Kidney capillary endothelial cell (primary cell): ENCODE measurements around the gene TADA3.

ENCODE experiments used
- DNase-seq: peaks from one replicate; pipeline ENCODE4 v3.0.0-alpha.2; 2018; ENCODE audit warnings: low spot score

The TADA3 gene

DNA sequence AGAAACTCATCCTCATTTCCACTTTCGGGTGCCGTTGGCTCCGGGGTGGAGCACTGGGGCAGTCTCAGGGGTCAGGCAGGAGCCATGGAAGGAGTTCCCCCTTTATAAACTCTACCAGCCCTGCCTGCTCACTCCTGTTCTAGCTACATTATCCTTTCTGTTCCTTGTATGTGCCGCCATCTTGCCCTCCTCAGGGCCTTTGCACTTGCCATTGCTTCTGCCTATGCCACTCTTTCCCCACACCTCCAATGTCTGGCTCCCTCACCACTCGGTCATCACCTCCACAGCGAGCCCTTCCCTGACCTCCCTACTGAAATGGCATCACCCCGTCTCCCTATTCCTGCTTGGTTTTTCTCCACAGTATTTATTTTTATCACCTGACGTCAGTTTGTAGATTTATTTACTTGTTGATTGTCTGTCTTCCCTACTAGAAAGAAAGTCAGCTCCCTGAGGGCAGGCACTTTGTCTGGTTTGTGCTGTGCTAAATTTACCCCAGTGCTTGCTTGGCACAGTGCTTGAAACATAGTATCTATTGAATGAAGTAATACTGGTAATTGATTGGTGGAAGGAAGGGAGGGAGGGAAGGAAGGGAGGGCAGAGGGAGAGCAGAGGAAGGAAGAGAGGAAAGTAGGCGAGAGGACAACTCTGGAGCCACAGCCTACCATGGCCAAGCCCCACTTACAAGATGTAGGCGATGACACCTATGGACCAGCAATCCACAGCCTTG is 31.3 kb downstream of the TADA3 start:
- no peak for DNase-seq

DNA sequence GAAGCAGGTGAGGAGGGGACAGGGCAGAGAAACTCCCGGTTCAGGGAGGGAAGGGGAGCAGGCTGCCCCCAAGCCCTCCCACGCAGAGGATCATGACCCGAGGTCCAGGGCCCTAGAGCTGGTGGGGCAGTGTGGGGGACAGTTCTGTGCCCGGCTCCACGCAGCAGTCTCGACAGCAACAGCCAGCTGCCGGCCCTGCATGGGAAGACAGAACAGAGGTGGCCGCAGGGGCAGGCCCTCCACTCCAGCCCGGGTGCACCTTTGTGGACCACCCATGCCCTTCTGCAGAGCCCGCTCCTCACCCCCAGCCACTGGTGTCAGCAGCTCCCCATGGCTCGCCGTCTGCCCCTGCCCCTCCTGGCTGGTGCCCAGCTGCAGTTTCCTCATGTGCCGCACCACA is 34.8 kb downstream of the TADA3 start:
- DNase-seq, result no peak

DNA sequence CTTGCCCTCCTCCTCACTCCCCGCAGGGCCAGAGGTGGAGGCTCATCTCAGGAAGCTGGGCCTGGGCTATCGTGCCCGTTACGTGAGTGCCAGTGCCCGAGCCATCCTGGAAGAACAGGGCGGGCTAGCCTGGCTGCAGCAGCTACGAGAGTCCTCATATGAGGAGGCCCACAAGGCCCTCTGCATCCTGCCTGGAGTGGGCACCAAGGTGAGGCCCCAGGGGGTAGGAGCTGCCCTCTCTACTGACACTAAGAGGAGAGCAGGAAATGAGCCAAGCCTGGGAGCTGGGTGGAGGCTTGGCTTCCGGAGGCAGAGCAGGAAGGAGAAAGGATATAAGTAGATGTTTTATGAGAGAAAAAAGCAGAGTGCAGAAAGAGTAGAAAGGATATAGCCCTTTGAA is 37.6 kb downstream of the TADA3 start:
- no peak for DNase-seq

DNA sequence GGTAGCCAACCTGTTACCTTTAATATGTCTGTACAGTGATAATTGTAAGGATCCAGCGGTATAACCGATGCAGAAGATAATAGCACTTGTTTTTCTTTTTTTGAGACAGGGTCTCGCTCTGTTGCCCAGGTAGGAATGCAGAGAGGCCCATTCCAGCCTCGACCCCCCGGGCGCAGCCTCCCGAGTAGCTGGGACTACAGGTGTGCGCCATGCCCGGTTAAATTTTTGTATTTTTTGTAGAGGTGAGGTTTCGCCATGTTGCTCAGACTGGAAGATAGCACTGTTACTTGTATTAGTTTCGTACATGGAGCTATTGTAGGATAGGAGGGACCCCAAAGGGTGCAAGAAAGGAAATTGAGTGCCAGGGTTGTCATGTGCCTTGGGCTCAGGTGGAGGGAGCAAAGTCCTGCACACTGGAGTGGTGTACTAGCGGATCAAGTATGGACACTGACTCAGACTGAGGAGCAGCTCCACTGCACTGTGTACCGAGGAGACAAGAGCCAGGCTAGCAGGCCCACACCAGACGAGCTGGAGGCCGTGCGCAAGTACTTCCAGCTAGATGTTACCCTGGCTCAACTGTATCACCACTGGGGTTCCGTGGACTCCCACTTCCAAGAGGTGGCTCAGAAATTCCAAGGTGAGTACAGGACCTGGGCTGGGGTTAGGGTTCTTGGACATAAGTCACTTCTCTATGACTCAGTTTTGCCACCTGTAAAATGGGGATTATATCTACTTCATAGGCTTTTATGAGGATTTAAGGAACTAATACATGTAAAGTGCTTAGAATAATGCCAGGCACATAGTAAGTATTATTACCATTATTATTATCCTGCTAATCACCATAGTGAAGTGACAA is 41.5 kb downstream of the TADA3 start:
- DNase-seq, result no peak

DNA sequence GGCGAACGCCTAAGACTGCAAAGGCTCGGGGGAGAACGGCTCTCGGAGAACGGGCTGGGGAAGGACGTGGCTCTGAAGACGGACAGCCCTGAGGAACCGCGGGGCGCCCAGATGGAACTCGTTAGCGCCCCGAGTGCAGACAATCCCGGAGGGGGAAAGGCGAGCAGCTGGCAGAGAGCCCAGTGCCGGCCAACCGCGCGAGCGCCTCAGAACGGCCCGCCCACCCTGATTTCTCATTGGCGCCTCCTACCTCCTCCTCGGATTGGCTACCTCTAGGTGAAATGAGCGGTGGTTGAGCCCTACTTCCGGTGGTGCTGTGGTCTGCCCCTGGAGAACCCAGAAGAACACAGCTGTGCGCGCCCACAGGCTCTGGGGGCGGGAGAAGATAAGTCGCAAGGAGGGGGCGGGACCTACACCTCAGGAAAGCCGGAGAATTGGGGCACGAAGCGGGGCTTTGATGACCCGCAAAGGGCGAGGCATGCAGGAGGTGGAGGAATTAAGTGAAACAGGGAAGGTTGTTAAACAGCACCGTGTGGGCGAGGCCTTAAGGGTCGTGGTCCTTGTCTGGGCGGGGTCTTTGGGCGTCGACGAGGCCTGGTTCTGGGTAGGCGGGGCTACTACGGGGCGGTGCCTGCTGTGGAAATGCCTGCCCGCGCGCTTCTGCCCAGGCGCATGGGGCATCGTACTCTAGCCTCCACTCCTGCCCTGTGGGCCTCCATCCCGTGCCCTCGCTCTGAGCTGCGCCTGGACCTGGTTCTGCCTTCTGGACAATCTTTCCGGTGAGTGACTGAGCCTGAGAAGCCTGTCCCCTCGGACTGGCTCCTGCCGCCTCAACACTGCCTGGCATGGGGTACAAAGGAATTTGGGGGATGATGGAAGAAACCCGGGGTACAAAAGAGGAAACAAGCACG is 42.4 kb downstream of the TADA3 start, which contains the start of gene OGG1:
TSS of gene OGG1 (plus strand) at position 308 of the 911 bp plus-strand sequence. CDS start at position 643, 335 bp downstream.
- DNase-seq, result peak; percentile 98

DNA sequence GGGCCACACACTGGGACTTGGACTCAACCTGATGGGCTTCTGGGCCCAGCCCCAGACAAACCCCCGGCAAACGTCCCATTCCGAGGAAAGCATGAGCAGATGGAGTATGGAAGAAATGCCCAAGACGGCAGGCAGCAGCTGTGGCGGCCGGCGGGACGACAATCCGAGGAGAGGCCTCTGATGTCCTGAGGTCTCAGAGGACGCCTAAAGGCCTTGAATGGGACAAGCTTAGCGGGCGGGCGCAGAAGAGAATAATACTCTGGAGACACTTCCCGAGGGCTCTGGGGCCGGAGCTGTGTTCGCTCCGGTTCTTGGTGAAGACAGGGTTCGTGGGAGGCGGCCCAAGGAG is 43.0 kb downstream of the TADA3 start:
- DNase-seq, result no peak

DNA sequence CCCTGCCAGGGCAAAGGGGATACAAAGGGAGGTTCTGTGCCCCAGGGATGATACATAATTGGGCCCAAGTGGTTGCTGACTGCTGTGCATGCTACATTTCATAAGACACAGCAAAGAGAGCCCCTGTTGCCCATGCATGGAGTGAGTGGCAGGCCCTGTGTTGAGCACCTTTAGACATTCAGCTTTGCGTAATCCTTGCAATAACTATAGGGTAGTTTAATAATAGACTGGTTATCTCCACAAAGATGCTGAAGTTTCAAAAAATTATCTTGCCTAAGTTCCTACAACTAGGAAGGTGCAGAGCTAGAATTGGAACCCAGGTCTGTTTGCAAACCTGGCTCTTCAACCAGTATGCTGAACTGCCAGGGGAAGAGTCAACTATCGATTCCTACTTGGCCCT is 44.2 kb downstream of the TADA3 start:
- no peak for DNase-seq

DNA sequence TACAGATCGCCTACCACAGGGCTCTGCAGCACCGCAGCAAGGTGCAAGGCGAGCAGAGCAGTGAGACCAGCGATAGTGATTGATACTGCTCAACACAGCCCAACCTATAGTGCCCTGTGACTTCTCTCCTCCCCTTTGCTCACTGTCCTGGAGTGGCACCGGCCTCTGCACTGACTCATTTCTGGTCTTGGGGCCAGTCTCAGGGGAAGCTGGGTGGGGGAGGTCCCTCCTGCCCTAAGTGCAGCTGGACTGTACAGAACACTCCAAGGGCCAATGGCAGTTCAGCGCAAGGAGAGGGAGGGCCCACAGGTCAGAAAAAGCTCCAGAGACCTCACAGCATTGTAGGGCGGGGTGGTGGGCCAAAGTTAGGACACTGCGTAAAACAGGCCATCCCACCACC is 45.0 kb downstream of the TADA3 start:
- DNase-seq, result peak; percentile 77

DNA sequence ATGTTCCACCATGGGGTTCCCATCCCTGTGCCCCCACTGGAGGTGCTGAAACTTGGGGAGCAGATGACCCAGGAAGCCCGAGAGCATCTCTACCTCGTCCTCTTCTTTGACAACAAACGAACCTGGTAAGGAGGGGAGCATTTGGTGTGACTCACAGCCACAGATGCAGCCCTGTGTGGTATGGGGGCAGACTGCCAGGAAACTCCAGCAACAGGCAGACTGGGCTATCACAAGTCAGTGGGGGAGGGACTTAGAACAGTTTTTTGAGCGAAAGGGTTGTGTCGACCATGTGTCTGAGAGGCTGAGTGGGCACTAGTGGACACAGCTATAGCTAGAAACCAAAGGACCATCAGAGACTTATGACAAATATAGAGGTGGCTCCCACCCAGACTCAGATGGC is 45.9 kb downstream of the TADA3 start:
- DNase-seq, result no peak

DNA sequence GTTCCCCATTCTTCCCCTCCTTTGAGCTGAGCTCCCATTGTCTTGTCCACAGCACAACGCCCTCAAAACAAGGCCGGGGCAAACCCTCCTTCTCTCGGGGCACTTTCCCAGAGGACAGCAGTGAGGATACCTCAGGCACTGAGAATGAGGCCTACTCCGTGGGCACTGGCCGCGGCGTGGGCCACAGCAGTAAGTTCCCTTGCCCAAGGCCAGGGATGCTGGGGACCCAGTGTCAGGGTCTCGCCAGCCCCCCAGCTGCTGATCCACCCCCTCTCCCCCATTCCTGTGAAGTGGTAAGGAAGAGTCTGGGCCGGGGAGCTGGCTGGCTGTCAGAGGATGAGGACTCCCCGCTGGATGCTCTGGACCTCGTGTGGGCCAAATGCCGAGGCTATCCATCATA is 46.8 kb downstream of the TADA3 start:
- DNase-seq, result no peak

DNA sequence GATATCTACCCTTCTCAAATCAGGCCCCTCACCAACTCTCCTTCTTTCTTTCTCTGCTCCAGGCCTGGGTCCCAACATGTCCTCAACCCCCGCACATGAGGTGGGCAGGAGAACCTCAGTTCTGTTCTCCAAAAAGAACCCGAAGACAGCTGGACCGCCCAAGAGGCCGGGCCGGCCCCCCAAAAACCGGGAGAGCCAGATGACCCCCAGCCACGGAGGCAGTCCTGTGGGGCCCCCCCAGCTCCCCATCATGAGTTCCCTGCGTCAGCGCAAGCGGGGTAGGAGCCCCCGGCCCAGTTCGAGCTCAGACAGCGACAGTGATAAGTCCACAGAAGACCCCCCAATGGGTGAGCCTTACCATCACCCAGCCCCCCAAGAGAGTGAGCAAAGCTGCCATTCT is 48.1 kb downstream of the TADA3 start:
- no peak for DNase-seq

DNA sequence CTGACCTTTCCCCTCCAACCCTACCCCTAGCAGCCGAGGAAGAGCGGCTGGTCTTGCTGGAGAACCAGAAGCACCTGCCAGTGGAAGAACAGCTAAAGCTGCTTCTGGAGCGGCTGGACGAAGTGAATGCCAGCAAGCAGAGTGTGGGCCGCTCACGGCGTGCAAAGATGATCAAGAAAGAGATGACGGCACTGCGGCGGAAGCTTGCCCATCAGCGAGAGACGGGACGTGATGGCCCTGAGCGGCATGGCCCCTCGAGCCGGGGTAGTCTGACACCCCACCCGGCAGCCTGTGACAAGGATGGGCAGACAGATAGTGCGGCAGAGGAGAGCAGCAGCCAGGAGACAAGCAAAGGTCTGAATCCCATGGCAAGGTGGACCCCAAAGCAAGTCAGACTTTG is 48.7 kb downstream of the TADA3 start:
- DNase-seq, result no peak

DNA sequence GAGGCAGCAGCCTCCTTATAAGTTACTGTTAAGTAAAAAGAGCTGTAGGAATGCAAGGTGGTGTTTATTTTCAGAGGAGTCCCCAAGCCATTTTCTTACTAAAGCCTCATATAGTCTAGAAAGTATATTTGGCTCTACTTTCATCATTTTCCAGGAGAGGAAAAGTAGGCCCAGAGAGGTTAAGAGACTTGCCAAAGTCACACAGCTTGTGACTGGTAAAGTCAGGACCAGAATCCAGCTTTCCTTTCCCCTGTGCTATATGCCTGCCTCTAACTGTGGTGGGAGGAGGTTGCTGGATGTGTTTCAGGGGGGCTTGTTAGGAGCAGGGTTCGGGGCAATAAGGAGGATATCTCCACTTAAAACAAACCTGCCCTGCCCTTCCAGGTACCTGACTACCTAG is 49.7 kb downstream of the TADA3 start:
- DNase-seq, result no peak

DNA sequence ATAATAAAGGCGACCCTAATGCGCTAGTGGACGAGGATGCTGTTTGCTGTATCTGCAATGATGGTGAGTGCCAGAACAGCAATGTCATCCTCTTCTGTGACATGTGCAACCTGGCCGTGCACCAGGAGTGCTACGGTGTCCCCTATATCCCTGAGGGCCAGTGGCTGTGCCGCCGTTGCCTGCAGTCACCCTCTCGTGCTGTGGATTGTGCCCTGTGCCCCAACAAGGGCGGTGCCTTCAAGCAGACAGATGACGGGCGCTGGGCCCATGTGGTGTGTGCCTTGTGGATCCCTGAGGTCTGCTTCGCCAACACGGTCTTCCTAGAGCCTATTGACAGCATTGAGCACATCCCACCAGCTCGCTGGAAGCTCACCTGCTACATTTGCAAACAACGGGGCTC is 53.1 kb downstream of the TADA3 start:
- DNase-seq, result no peak

DNA sequence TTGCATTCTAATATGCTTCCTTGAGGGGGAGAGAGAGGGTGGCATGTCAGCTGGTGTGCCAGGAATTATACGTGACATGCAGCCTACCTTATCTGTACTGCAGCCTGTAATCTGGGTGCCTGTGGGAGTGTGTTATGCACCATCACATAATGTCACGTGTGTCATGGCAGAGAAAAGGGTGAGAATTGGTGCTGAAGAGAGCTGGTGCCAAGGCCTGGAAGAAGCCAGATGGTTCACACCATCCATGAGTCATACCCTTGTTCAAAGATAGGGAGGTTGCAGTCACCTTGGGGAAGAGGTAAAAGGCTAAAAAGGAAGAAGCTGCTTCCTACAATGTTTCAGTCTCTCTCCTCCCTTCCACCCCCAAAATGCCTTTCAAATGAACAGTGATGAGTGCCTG is 55.4 kb downstream of the TADA3 start:
- DNase-seq, result no peak

DNA sequence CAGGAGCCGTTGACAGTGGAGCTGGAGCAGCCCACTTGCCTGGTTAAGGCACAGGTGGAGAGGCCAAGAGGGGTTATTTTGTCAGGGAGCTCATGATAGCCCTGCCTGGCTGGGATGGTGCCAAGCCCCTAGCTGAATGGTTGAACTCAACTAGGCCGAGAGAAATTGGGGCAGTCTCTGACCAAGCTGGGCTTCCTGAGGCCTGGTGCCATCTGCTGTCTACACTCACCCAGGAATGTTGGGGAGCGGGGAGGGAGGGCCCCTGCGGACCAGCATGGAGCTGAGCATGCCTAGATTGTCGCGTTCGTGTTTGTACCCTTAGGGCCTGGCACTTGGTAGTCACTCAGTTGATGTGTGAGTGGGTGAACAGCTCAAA is 59.5 kb downstream of the TADA3 start:
- no peak for DNase-seq

DNA sequence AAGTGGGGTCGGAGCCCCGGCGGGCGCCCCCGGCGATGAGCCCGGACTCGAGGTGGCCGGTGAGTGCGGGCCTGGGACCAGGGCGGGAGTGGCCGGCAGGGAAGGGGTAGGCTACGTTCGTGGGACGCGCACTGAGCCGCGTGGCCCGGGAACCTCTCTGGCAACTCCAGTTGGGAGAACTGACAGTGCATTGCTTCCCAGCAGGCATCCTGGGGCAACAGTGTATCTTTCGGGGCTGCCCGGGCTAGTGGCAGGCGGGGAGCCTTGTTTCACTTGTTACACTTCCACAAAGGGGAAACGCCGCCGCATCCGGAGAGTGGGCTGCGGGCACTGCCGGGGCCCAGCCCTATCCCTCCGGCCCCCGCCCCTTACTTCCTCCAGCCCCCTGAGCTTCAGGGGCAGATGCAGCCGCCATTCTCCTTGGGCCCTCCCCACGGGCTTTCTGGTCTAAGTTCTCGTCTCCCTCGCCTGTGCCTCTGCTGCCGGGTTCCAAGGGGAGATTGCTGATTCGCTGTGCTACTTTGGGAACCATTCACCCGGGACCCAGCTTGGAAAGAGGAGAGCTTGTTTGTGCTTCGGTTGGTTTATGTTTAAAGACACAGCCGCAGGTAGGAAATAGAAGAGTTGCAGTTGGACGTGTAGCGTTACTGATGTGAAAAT is 60.1 kb downstream of the TADA3 start:
- DNase-seq, result peak; percentile 21

DNA sequence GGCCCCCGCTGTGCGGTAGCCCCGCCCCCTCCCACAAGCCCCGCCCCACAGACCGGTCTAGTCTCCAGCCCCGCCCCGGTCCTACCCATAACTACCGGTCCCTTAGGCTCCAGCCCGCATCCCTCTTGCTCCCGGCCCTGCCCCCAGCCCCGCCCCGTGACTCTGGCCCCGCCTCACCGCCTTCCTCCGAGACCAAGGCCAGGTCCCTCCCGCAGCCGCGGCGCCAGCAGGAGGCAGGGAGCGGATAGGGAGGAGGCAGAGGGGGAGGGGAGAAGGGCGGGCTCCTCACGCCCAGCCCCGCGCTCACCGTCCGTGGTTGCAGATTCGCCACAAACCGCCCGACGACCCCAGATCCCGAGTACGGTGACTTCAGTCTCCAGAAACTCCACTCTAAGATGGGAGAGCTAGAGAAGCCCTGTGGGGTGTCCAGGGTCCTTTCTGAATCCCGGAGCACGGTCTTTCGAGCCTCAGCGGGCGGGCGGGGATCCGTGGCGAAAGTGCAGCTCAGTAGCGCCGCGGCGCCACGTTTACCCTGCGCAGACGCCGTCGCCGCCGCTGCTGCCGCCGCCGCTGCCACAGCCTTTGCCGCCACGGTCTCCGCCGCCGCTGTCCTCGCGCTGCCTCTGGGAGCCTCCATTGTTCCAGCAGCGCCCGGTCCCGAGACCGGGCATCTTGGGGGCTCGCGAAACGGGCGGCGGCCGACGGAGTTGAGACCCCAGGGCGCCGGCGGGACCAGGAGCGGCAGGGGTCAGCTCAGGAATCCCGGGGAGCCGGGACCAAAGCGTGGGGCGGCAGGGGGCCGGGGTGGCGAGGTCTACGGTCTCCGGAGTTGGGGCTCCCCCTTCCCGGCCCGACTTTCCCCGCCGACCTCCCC is 60.8 kb downstream of the TADA3 start, which contains the start of gene BRPF1:
TSS of gene BRPF1 (plus strand) at position 530 of the 874 bp plus-strand sequence. CDS start 2,406 bp downstream, outside the sequence.
- peak; percentile 99 for DNase-seq

DNA sequence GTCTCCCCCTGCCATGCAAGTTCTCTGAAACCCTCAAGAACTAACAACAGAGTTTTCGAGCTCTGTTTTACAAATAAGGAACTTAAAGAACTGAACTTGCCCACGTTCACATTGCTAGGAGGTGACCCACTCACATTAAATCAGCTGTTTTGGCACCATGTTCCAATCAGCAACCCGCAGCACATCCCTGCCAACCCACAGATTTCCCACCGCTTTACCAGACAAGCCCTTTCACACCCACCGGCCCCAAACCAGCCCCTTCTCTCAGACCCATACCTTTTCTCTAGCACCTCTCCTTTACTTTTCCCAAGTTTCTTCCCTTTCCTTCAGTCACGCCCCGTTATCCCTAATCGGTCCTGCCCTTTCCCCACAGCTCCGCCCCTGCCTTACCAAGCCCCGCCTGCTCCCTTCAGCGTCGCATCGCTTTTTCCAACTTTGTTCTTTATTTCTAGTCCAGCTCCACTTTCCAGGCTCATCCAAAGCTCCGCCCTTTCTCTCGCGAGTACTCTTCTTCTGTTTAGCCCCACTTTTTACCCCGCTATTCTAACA is 61.5 kb downstream of the TADA3 start:
- DNase-seq, result no peak
